Panc1 (cell line): Measurements from ENCODE around the gene ZBTB7C. TPM values are rescaled to one million over a fixed set of nuclear protein-coding genes. Genes with fewer than 3 reads are reported as not detected.

Experiments
- ATAC-seq: fragments of 200-7000 bp; cut with Tn5 transposase; 2 replicates; pipeline ENCODE4 v1.9.1; 2020; ENCODE audit warnings: mild to moderate bottlenecking, moderate library complexity
- BruUV-seq: library from RNA; stranded (reverse); fragments of 400-500 nt; replicated peaks from 2 replicates; lab custom pipeline; 2021; lab: Mats Ljungman, UMichigan
- CTCF ChIA-PET: fragments of 300-600 bp; sonication (Branson Sonifier 250); formaldehyde crosslinking; loops from one replicate; lab custom pipeline; 2022; ENCODE audit warnings: antibody characterized with exemption; lab: Charles Lee
- POLR2A ChIA-PET: fragments of 300-600 bp; sonication (Branson Sonifier 250); formaldehyde crosslinking; loops from one replicate; lab custom pipeline; 2022; ENCODE audit warnings: antibody characterized with exemption; lab: Charles Lee
- DNase-seq: peaks from one replicate; pipeline ENCODE4 v3.0.0-alpha.2; 2010; ENCODE audit warnings: low read depth, low spot score
- H3K27ac ChIP-seq: 2 replicates; pipeline ENCODE4 v1.5.1; 2011; ENCODE audit warnings: mild to moderate bottlenecking, low read length, inconsistent platforms
- H3K27me3 ChIP-seq: fragments of 200-500 bp; sonication (Bioruptor generic); 2 replicates; pipeline ENCODE4 v1.6.0; 2014; ENCODE audit warnings: low read length, inconsistent platforms; ENCODE audit not compliant: control insufficient read depth, insufficient read depth
- H3K36me3 ChIP-seq: fragments of 200-500 bp; sonication (Bioruptor generic); 2 replicates; pipeline ENCODE4 v1.5.1; 2014; ENCODE audit warnings: inconsistent platforms, mild to moderate bottlenecking, low read length, moderate library complexity; ENCODE audit not compliant: control insufficient read depth, insufficient read depth
- H3K4me1 ChIP-seq: 2 replicates; pipeline ENCODE4 v1.5.1; 2011; ENCODE audit warnings: inconsistent platforms, mild to moderate bottlenecking, low read length, moderate library complexity; ENCODE audit not compliant: control insufficient read depth, insufficient read depth
- H3K4me3 ChIP-seq, 2 experiments: 2 replicates each; pipeline ENCODE4 v1.5.1; 2011 to 2012; ENCODE audit warnings: low read depth in 2 of 2, low read length in 2 of 2, mild to moderate bottlenecking in 2 of 2, inconsistent platforms in 1 of 2, moderate library complexity in 1 of 2
- H3K9me3 ChIP-seq: fragments of 200-500 bp; sonication (Bioruptor generic); 2 replicates; pipeline ENCODE4 v1.5.1; 2014; ENCODE audit warnings: low read depth, mild to moderate bottlenecking, inconsistent platforms, low read length, moderate library complexity; ENCODE audit not compliant: control insufficient read depth, insufficient read depth
- CTCF ChIP-seq: fragments of 450-650 bp; IDR thresholded peaks from 2 replicates; pipeline ENCODE4 v1.5.1; 2017; ENCODE audit warnings: mild to moderate bottlenecking
- POLR2AphosphoS5 ChIP-seq: IDR thresholded peaks from 2 replicates; pipeline ENCODE4 v1.6.1; 2012; ENCODE audit warnings: mild to moderate bottlenecking, low read depth, low read length, moderate library complexity
- REST ChIP-seq, 2 experiments: IDR thresholded peaks; 2 replicates each; pipeline ENCODE4 v1.6.1; 2011 to 2012; ENCODE audit warnings: low read depth in 2 of 2, control low read depth in 1 of 2, low read length in 1 of 2, mild to moderate bottlenecking in 1 of 2, moderate library complexity in 1 of 2; ENCODE audit not compliant: insufficient read depth in 1 of 2
- SIN3A ChIP-seq: IDR thresholded peaks from 2 replicates; pipeline ENCODE4 v1.6.1; 2012; ENCODE audit warnings: low read depth, mild to moderate bottlenecking, low read length, moderate library complexity, borderline replicate concordance; ENCODE audit not compliant: insufficient read depth
- TCF7L2 ChIP-seq: IDR thresholded peaks from 2 replicates; pipeline ENCODE4 v1.6.1; 2011; ENCODE audit warnings: mild to moderate bottlenecking, low read depth, low read length, inconsistent platforms
- in situ Hi-C: cut with HindIII; loops from 2 replicates; pipeline ENCODE4 v1.10.0; 2016; ENCODE audit warnings: low sequenced_read_pairs, low pct_unique_long_range_greater_than_20kb
- intact Hi-C: fragments of 100-400 bp; cut with micrococcal nuclease; formaldehyde crosslinking; loops from one replicate; pipeline ENCODE4 v1.10.0; 2022; ENCODE audit not compliant: unreplicated experiment
- total RNA-seq: library from RNA; stranded (reverse); gene quantifications from one replicate; pipeline ENCODE4 v1.2.1, GENCODE V29; 2021; ENCODE audit not compliant: unreplicated experiment

ZBTB7C gene
- total RNA-seq, 1 experiment from 2014 or later = 0.03 TPM

GRCh38 chr18:48179001-48179400 lies 230.2 kb downstream of the ZBTB7C start:
- Histone ChIP-seq H3K27ac (no peak overlapping the region), H3K4me3 (no peak overlapping the region), H3K4me1 (no peaks in the 10 kb centered on the region), H3K9me3 (no peaks in the 10 kb centered on the region), H3K27me3 (no peaks in the 10 kb centered on the region; the same call in 1 of the 2 replicates), H3K36me3 (no peaks in the 10 kb centered on the region)
- ChIA-PET CTCF (no interaction called here), POLR2A (no interaction called here)
- intact Hi-C loops = no loop called here
- TF ChIP-seq REST (IDR thresholded peaks at IDR 0.05; ENCODE audit: insufficient read depth in 1 of 2, low read depth in 2 of 2, low read length in 1 of 2) (no peak), TCF7L2 (no peak), CTCF (no peak), SIN3A (no peak), POLR2AphosphoS5 (no peak)
- no TSS peak for BruUV-seq
- in situ Hi-C loops = no loop called here
- no peak for ATAC-seq
- no peak for DNase-seq

- H3K27ac ChIP-seq = no peak overlapping the region
- intact Hi-C loops = no loop called here
- CTCF ChIA-PET = no interaction called here
- H3K9me3 ChIP-seq = no peaks in the 10 kb centered on the region
- BruUV-seq = no TSS peak
- no peak overlapping the region for H3K4me3 ChIP-seq
- ATAC-seq (no peak), DNase-seq (no peak)
- POLR2A ChIA-PET = no interaction called here
- in situ Hi-C loops = no loop called here
- no peaks in the 10 kb centered on the region; the same call in 1 of the 2 replicates for H3K27me3 ChIP-seq
- no peak for TF ChIP-seq SIN3A
- no peak for TF ChIP-seq CTCF
- TF ChIP-seq REST (IDR thresholded peaks at IDR 0.05; ENCODE audit: insufficient read depth in 1 of 2, low read depth in 2 of 2, low read length in 1 of 2) = no peak
- TF ChIP-seq TCF7L2 = no peak
- TF ChIP-seq POLR2AphosphoS5 = no peak
- H3K36me3 ChIP-seq = no peaks in the 10 kb centered on the region
- H3K4me1 ChIP-seq = no peaks in the 10 kb centered on the region
These were observed 232.3 kb downstream of the ZBTB7C start for GRCh38 chr18:48176909-48177308.
